Ramos (cell line): ENCODE data around the gene DDIAS.
"Not testable (repeated sequence)": the region's sequence is repeated elsewhere in the genome, so short reads cannot be mapped to it uniquely, and the experiment has no call there.

Experiments used
- in situ Hi-C: fragments of 300-500 bp; cut with MboI; formaldehyde crosslinking; loops from one replicate; pipeline ENCODE4 v1.14.3; 2022; ENCODE audit warnings: low sequenced_read_pairs; ENCODE audit not compliant: unreplicated experiment

Gene DDIAS

DNA sequence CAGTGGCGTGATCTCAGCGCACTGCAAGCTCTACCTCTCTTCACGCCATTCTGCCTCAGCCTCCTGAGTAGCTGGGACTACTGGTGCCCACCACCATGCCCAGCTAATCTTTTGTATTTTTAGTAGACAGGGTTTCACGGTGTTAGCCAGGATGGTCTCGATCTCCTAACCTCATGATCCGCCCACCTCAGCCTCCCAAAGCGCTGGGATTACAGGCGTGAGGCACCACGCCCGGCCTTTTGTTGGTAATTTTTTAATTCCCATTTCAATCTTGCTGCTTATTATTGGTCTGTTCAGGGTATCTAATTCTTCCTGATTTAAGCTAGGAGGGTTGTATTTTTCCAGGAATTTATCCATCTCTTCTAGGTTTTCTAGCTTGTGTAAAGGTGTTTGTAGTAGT lies 18.2 kb downstream of the DDIAS start:
- in situ Hi-C loops, result loop anchor here (5.0 to 10.0 kb wide), 2 partner anchors 153 to 245 kb away; partner anchors contain the start of gene RAB30

GRCh38 chr11:82920227-82920626 lies 18.7 kb downstream of the DDIAS start:
- in situ Hi-C loops, result not testable (repeated sequence)

DNA sequence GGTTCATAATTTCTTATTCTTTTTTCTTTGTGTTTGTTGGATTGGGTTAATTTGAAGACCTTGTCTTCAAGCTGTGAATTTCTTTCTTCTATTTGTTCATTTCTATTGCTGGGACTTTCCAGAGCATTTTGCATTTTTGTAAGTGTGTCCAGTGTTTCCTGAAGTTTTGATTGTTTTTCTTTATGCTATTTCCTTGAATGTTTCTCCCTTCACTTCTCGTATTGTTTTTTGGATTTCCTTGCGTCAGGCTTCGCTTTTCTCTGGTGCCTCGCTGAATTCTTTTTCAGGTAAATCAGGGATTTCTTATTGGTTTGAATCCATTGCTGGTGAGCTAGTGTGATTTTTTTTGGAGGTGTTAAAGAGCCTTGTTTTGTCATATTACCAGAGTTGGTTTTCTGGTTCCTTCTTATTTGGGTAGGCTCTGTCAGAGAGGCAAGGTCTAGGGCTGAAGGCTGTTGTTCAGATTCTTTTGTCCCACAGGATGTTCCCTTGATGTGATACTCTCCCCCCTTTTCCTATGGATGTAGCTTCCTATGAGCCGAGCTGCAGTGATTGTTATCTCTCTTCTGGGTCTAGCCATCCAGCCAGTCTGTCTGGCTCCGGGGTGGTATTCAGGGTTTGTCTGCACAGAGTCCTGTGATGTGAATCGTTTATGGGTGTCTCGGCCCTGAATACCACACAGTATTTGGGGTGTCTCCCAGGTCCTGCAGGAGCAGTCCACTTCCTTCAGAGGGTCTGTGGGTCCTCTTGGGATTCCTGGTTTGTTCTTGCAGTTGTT lies 21.0 kb downstream of the DDIAS start:
- in situ Hi-C loops, result not testable (repeated sequence)

DNA sequence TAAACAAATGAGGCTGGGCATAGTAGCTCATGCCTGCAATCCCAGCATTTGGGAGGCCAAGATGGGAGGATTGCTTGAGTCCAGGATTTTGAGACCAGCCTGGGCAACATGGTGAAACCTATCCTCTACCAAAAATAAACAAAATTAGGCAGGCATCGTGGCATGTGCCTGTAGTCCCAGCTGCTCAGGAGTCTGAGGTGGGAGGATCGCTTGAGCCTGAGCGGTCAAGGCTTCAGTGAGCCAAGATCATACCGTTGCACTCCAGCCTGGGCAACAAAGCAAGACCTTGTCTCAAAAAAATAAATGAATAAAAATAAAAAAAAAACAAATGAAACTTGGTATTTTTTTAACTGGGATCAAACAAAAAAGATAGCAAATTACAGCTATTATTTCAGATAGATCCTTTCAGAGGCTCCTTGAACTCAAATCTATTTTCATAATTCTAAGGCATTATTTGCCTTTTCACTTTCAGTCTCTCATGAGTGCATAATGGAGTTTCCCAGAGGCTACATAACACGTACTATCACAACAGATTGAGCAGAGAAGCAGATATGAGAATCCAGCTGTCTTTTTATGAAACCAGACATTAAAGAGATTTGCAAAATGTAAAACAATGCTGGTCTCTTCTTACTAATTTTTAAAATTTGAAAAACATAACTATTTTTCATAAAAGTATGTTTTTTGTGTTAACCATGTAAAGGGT lies 23.1 kb downstream of the DDIAS start:
- in situ Hi-C loops, result no loop called here

DNA sequence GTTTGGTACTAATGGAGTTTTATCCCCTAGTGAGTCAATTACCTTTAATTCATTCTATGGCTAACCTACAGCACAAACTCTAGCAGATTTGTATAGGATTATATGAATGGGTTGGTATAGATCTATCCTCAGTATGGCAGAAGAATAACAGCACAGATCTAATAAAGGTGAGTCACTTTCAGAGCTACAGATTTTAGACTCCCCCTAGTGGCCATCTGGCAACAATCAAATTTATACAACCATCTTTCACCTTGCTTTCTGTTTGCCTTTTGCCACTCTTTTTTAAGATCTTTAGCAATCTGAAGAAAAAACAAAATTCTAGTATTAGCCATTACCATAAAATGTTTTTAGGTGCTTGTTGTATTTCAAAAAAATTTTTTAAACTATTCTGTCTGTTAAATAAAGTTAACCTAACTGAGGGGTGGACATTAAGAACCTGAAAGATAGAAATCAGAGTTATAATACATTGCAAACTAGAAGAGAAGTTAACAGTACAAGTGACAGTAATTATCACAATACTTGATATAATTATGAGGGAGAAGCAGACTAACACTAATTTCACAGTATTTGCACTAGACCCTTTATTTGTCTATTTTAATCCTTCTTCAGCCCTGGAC lies 25.8 kb downstream of the DDIAS start:
- in situ Hi-C loops, result no loop called here

GRCh38 chr11:82929121-82929520 lies 27.6 kb downstream of the DDIAS start:
- in situ Hi-C loops, result no loop called here

DNA sequence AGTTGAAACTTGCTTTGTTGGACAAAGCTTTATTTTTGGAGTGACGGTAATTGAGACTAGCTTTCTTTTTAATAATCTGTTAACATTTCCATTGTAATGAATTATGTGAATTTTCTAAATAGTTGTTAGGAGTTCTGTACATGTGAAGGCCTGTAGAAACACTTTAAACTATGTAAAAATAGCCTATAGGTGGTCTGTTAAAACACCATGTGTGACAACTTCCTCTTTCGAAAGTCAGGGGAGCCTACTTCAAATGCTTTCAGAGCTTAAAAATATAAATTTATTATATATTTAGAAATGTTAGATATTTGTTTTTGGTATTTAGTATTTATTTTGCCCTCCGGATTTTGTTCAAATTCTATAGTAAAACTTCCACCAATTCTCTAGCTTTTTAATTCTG lies 28.7 kb downstream of the DDIAS start:
- in situ Hi-C loops, result no loop called here

GRCh38 chr11:82930734-82931133 lies 29.2 kb downstream of the DDIAS start:
- in situ Hi-C loops, result no loop called here

DNA sequence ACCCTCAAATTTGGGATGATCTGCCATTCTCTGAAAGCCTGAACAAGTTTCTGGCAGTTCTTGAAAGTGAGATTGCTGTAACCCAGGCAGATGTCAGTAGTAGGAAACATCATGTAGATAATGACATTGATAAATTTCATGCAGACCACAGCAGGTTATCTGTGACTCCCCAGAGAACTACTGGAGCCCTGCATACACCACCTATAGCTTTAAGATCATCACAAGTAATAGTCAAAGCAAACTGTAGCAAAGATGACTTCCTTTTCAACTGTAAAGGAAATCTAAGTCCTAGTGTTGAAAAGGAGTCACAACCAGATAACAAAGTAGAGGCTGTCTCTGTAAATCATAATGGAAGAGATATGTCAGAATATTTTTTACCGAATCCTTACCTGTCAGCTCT lies 31.0 kb downstream of the DDIAS start:
- in situ Hi-C loops, result no loop called here

- in situ Hi-C loops, result no loop called here
Measured at GRCh38 chr11:82936261-82936660, 34.7 kb downstream of the DDIAS start.

- in situ Hi-C loops, result no loop called here
Measured at GRCh38 chr11:82937554-82937953, 36.0 kb downstream of the DDIAS start.

GRCh38 chr11:82939456-82939855 lies 37.9 kb downstream of the DDIAS start:
- in situ Hi-C loops, result no loop called here

DNA sequence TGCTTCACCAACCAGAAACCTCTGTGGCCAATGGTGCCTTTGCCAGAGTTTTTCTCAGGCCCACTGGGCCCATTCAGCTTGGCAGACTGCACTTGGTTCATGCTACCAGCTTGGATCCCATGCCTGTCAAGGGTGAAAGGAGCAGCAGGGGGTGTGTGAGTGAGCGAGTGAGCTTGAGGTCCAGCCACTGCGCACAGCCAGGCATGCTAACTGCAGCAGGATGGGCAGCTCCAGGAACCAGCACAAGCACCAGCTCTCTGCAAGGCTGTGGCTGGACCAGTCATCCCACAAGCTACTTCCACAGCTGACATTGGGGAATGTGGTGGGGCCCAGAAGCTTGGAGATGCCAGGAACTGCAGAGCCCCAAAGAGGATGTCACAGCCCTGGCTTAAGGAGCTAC lies 40.8 kb downstream of the DDIAS start:
- in situ Hi-C loops, result no loop called here

- in situ Hi-C loops, result not testable (repeated sequence)
Measured at GRCh38 chr11:82943430-82943829, 41.9 kb downstream of the DDIAS start.

- in situ Hi-C loops, result no loop called here
Measured at GRCh38 chr11:82944198-82944597, 42.7 kb downstream of the DDIAS start.

DNA sequence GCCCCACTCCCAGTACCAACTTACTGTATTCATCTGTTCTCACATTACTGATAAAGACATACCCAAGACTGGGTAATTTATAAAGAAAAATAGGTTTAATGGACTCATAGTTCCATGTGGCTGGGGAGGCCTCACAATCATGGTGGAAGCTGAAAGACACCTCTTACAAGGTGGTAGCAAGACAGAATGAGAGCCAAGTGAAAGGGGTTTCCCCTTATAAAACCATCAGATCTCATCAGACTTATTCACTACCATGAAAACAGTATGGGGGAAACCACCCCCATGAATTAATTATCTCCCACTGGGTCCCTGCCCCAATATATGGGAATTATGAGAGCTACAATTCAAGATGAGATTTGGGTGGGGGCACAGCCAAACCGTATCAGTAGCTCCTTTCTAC lies 43.5 kb downstream of the DDIAS start:
- in situ Hi-C loops, result not testable (repeated sequence)

GRCh38 chr11:82945682-82946081 lies 44.1 kb downstream of the DDIAS start:
- in situ Hi-C loops, result no loop called here

GRCh38 chr11:82949352-82949751 lies 47.8 kb downstream of the DDIAS start:
- in situ Hi-C loops, result no loop called here

- in situ Hi-C loops, result not testable (repeated sequence)
Measured at GRCh38 chr11:82950502-82950901, 49.0 kb downstream of the DDIAS start.

DNA sequence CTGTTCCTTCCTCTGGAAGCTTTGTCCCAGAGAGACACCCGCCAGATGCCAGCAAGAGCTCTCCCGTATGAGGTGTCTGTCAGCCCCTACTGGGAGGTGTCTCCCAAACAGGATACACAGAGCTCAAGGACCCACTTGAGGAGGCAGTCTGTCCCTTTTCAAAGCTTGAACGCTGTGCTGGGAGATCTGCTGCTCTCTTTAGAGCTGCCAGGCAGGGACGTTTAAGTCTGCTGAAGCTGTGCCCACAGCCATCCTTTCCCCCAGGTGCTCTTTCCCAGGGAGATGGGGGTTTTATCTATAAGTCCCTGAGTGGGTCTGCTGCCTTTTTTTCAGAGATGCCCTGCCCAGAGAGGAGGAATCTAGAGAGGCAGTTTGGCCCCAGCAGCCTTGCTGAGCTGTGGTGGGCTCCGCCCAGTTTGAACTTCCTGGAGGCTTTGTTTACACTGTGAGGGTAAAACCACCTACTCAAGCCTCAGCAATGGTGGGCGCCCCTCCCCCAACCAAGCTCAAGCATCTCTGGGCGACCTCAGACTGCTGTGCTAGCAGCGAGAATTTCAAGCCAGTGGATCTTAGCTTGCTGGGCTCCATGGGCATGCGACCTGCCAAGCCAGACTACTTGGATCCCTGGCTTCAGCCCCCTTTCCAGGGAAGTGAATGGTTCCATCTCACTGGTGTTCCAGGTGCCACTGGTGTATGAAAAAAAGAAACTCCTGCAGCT lies 54.4 kb downstream of the DDIAS start:
- in situ Hi-C loops, result not testable (repeated sequence)
